G401.6 (cell line): ENCODE results near the gene C10orf105.

ENCODE experiments used
- FAIRE-seq: peaks from 2 replicates; lab custom pipeline; 2012; peaks lifted over from hg19 to GRCh38; lab: Jason Lieb, UNC

The C10orf105 gene

DNA sequence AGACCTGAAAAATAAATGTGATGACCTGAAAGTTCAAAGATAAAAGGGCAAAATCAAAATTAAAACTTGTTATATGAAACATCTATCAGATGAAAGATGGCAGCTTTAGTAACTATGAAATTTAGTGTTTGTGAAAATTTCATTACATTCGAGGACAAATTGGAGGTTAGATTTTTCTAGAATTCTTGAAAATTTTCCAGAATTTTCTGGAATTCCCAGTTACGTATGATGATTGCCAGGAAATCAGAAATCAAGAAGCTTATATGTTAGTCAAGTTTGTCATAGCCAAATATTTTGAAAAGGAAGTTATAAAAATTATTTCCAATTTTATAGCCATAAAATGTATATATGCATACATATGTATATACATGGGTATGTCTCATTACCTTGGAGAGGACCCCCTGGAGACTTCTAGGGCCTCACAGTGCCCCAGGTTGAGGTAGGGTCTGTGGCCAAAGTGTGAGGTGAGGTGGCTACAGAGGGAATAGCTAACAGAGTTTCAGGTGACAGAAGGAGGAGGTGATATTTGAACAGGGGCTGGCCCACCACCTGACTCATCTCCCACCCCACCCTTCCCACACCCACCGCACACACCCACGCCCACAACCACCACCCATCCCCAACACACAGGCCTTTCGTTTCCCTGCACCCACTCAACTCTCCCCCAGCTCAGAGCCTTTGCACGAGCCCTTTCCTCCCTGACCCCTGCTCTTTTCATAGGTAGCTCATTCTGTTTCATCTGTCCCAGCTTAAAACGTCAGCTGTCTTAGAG lies 21.5 kb downstream of the C10orf105 start:
- FAIRE-seq: no peak

DNA sequence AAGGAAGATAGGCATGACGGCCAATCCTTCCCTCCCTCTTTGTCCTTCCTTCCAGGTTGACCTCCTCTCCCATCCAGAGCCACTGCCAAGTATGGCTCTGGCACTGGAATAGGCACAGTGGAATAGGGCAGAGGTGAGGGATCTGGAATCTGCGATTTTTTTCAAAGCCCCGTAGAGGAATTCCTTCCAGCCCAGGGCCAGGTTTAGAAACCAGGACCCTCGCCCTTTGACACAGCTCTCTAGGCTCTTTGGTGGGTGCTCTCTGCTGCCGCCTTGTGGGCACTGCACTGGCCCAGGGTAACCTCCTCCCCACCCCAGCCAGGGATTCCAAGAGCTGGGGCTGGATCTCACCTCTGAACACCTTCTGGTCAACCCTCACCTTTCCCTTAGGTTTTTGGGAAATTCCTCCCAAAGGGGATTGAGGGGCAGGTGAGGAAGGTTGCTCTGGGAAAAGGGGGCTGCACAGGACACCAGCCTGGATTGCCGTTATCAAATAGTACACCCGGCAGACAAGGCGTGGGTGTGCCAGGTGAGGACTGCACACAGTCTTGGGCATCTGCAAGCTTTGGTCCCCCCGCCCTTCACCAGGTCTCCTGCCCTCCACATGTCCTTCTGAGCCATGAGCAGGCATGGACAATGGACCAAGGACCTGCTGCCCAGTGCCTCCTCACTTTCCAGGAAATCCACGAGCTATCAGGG lies 22.8 kb downstream of the C10orf105 start:
- no peak for FAIRE-seq

DNA sequence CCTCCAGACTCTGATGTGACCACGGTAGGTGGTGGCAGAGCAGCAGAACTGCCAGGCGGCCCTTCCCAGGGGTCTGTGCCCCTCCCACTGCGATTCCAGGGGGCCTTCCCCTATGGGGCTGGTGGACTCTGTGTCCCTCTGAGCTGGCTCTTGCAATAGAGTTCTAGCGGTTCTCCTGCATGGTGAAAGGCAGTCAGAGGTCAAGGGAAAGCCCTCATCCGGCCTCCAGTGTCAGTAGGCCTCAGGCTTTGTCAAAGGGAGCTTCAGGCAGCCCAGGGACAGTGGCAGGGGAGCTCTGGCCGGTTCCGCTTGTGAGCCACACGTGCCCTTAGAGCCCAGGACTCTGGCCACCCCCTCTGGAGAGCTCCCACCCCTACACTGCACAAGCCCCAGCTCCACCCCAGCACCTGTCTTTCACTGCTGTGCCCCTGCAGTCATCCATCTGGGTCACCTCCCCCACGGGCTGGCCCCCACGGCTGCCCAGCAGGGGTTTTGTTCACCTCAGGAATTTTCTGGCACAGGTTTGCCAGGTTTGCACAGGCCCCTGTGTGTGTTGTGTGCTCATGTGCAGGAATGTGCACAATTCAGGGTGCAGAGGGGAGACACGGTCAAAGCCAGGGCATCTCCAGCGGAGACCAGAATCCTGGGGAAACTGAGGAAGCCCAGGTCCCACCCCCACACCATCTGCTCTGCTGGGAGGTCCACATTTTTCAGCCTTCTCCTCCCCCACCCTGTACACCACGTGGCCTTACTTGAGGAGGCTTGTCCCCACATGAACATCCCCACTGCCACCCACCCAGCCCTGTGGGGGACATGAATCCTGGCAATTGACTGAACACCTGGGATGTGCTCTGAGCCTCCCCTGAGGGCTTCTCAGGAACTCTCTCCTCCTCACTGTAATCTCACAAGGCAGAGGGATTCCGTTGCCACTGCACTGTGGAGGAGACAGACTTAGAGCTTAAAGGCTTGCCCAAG lies 23.8 kb downstream of the C10orf105 start:
- FAIRE-seq: no peak

DNA sequence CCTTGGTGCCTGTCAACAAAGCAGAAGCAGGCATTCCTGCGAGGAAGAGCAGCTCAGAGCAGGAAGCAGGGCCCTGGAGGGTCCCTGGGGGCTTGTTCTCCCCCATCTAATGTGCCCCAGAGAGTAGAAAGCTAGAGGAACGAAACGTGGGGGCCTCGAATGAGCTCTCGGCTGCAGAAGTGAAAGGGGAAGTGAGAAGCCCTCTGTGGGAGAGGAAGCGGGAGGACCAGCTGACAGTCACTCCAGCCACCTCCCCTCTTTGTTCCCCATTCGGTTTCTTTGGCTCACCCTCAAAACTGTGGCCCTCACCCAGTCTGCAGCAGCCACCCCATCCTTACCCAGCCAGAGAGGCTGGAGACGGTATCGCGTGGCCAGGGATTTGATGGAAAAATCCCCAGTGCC lies 25.0 kb downstream of the C10orf105 start:
- FAIRE-seq: no peak

DNA sequence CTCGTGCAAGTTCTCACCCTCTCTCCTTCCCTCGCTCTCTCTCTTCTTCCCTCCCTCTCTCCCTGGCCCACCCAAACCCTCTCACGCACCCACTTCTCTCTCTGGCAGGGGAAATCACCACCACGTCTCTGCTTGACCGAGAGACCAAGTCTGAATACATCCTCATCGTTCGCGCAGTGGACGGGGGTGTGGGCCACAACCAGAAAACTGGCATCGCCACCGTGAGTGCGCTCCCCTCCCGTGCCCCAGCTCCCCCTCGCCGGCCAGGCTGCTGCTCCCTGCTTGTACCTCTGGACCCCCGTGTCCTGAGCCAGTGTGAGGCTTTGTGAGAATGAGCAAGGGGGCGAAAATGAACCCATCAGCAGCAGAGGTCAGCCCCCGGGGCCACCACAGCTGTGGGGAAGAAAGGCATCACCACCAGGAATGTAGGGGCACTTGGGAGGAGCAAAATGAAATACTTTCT lies 25.5 kb downstream of the C10orf105 start:
- FAIRE-seq: no peak

DNA sequence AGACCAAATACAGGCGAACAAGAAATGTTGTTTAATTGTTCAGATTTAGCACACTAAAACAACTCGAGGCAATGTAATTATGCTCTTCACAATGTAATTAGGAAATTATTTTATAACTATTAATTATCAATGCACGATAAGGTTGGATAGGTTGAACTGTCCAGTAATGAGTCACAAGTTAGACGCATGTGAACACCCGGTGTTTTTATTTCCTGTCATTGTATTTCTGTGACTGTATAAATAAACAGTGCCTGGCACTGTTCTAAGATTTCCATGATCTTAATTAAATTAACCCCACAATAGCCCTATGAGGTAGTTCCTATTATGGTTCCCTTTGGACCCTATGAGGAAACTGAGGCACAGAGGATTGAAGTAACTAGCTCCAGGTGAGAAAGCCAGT lies 26.2 kb downstream of the C10orf105 start:
- no peak for FAIRE-seq

DNA sequence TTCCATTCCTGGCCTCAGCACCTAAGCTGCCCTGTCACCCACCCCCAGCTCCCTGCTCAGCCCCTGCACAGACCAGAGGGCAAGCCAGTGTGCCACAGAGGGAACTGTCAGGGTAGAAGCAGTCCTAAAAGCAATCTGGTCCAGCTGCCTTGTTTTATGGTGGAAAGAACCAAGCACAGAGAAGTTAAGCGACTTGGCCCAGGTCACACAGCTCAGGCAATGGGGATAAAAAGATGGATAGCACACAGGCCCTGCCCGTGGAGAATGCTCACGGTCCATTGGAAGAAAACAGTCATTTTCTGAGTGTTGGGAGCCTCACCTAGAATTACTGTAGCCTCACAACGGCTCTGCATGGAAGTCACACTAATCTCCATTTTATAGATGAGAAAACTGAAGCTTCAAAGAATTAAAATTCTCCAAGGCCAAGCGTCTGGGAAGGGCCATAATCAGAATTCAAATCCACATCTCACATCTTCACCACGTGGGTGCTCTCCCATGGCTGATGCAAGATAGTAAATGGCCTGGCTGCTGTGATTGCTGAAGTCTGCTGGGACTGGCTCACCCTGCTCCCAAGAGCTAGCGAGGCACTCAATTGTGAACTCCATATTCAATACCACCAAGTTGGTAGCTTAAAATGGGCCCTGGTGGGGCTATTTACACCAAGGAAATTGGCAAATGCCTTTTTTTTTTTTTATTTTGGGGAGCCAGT lies 26.8 kb downstream of the C10orf105 start:
- FAIRE-seq: no peak

DNA sequence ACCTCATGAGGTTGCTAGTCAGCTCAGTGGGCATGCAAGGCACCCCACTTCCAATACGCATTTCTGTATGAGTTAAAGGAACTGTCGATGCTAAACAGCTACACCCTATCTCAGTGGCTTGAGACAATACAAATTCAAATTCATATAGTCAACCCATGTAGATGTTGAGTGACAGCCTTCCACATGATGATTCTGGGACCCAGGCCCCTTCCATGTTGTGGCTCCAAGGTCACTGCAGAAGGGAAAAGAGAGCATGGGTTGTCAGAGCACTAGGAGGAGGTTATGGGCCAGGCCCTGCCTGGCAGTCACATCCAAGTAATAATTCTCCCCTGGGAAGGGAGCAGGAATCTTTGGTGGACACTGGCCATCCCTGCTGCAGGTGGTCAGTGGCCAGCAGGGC lies 28.2 kb downstream of the C10orf105 start:
- FAIRE-seq: no peak

DNA sequence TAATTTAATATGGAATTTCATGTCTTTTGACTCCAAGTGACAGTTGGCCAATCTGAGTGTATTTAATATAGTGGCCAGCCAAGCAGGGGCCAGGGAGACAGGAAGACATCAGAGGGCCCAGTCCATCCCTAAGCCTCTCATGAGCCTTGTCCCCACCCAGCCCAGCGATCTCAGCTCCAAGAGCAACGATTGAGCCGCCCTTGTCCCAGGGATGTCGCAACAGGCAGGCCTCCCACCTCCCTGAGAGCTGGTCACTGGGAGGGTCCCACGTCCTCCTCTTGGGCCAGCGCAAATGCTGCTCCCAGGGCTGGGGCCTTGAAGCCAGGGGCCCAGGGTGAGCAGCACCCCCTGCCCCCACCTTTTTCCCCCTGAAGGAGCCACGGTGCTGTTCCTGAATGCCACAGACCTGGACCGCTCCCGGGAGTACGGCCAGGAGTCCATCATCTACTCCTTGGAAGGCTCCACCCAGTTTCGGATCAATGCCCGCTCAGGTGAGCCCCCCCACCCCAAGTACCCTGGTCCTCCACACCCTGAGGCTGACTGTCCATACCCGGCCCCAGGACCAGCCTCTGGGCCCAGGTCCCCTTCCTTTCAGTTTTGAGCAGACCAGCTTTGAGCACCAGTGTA lies 29.4 kb downstream of the C10orf105 start:
- no peak for FAIRE-seq

DNA sequence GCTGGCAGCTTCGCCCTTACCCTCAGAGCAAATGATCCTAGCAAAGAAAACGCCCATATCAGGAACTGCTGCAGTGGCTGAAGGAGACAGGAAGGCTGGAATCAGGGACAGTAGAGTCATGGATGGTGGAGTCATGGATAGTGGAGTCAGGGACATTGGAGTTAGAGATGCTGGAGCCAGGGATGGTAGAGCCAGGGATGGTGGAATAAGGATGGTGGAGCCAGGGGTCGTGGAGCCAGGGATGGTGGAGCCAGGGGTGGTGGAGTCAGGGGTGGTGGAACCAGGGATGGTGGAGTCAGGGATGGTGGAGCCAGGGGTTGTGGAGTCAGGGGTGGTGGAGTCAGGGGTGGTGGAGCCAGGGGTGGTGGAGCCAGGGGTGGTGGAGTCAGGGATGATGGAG lies 31.3 kb downstream of the C10orf105 start:
- no peak for FAIRE-seq

DNA sequence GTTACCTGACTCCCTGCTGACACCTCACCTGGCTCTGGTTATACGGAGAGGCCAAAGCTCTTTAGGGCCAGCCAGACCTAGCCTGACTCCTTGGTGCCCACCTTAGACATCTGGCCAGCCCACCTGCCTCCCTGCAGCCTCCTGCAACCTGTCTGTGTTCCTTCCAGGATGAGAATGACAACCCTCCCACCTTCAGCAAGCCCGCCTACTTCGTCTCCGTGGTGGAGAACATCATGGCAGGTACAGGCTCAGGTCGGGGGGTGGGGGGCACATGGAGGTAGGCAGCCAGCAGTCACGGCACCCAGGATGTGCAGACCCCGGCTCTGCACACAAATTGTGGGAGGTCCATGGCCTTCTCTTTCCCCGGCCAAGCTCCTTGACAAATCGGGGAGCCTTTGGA lies 32.1 kb downstream of the C10orf105 start:
- no peak for FAIRE-seq

DNA sequence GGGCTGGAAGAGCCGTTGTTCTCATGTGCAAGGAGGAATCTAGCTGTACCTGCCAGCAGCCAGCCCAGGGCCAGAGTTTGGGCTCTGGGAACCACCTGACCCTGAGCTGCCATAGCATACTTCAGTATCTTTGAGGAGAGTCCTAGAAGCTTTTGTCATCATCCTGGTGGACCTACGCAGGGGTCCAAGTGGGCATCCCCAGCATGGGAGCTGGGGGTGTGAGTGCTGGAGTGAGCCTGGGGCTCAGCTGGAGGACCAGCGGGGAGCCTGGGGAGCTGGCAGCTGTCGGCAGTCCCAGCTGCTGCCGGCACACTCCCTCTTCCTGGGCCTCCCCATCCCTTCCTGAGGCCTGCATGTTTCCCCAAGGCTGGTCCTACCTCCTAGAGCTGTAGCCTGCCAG lies 32.5 kb downstream of the C10orf105 start:
- no peak for FAIRE-seq

DNA sequence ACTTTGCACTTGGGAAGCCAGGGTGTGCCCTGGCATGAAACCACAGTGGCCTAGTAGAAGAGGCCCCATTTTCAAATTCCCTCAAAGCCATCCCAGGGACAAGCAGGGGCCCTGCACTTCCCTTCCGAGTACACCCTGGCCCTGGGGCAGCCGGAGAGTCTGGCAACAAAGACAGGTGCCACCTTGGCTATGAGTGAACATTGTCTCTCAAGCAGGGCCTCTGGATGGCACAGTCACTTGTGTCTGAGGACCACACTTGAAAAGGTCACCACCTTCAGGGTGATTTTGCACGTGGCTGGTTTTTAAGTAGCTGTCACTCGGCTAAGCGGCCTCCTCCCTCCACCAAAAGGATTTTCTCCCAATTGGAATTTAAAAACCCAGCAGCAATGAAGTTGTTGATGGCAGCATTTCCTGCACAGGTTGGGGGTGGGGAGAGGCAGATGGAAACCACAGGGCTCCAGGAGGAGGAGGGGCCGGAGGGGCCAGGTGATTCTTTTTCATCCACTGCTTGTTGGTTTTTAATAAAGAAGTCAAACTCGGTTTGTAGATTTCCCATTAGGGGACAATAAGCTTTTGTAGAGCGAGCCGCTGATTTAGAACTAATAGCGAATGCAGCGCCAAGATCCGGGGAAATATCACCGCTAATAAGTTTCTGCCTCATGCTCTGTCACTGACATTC lies 33.9 kb downstream of the C10orf105 start:
- FAIRE-seq: no peak

DNA sequence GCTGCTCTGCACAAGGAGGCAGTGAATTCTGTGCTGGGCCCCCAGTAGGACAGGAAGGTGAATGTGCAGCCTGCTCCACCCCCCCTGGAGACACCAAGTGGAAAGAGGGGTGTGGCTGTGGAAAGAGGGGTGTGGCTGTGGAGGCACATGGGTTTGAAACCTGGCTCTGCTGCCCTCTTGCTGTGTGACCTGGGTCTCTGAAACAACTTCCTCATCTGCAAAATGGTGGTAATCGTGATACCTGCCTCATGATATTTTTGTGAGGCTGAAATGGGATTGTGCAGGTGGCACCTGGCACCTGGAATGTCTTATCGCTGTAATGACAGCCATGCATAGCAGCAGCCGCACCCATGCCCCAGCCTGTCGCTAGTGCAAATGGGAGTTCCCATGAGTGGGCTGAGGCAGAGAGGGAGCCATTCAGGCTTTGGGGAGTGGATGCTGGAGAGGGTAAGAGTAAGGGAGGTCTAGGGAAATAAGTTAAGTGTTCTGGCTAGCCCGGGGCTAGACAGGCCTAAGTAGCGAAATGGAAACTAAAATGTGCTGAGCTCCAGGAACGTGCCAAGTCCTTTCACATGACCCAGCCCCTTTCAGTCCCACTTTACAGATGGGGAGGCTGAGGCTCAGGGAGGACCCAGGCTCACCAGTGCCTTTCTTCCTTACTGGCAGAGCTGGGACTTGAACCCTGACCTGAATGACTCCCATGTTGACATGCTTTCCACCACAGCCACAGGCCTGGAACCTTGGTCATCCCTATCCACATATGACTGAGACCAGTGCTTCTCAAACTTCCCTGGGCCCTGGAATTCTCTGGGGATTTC lies 35.0 kb downstream of the C10orf105 start:
- FAIRE-seq: no peak

DNA sequence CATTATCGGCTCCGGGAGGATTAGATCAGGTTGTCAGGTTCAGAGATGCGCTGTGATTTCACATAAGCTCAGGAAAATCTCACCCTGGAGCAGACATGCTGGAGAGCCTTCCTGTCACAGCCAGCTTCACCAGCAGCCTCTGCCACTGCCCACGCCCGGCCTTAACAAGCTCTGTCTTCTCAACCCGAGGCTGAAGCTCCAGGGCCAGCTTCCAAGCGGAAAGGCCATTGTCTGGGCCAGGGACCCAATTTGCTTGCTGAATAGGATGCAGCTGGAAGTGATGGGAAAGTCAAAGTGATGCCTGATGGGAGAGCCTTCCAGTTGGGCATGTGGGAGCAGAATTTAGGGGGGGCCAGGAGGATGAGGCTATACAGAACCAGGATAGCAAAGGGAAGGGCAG lies 36.3 kb downstream of the C10orf105 start:
- FAIRE-seq: no peak

DNA sequence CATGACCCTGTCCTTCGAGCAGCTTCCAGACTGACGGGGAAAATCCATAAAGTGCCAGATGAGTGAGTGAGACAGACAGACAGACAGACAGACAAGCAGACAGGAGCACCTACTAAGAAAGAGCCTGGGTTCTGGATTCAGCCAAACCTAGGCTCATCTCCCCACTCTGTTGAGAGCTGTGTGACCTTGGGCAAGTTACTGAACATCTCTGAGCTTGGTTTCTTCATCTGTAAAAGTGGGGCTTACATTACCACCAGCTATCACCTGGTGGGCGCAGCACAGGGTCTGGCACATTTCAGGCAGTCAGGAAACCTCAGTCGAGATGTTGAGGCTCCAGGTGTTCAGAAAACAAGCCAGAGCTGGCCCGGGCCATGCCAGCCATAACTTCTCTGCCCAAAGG lies 37.6 kb downstream of the C10orf105 start:
- no peak for FAIRE-seq

DNA sequence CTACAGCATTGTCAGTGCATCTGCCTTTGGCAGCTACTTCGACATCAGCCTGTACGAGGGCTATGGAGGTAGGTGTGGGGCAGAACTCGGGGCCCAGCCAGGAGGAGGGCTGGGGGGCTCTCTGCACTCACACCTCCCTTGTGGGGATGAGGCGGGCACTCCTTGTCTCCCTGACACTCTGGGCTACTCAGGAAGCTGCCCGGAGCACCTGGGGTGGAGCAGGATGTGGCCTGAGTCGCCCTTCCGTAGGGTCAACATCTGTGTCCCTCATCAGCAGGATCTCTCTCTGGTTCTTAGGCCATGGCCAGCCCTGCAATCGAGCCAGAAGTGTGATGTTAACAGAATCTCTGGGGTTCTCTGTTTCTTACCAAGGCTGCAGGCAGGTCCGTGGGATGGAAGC lies 40.2 kb downstream of the C10orf105 start:
- FAIRE-seq: no peak

DNA sequence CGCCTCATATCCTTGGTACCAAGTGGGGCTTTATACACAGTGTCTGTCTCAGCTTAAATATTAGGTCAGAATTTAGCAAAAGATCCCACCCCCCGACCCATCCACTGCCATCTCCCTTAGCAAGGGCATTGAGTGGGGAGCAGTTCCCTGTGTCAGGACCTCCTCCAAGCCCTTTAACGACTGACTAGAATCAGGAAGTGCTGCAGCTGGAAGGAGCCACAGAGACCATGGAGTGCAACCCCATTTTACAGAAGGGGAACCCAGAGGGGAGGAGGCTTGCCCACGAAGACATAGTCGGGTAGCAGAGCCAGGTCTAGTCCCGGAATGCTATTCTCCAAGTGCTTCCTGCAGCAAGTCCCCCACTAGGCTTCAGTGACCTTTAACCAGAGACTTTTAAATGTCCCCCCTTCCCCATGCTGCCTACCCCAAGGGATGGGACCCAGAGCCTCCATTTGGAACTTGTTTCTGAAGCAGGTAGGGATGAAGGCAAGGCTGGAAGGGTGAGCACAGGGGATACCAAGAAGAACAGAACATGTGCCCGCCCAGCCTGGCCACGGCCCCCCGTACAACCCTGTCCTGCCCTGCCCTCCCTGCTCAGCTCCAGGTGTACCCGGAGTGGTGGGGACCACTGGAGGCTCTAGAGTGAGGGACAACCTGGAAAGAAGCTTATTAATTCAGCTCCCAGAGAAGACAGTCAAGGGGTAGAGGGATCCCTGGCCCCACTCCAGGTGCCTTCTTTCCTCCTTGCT lies 41.3 kb downstream of the C10orf105 start:
- FAIRE-seq: no peak

DNA sequence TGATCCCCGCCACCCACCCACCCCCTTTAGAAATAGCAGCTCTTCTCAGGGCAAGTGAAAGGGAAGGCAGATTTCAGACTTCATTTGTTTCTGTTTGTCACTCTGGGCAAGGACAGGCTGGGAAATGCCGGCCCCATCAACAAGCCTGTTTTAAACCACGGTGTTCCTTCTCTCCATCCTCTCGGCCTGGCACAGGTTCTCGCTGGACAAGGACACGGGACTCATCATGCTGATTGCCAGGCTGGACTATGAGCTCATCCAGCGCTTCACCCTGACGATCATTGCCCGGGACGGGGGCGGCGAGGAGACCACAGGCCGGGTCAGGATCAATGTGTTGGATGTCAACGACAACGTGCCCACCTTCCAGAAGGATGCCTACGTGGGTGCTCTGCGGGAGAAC lies 42.3 kb downstream of the C10orf105 start:
- FAIRE-seq: no peak
